ENCODE data around the gene OTUD1. TPM values are rescaled to one million over a fixed set of nuclear protein-coding genes. Genes with fewer than 3 reads are reported as not detected.

Gene OTUD1
- total and polyA plus RNA-seq, 2 of the 4 experiments (the other 2 are of a cell fraction), result 1.3 to 1.4 TPM

DNA sequence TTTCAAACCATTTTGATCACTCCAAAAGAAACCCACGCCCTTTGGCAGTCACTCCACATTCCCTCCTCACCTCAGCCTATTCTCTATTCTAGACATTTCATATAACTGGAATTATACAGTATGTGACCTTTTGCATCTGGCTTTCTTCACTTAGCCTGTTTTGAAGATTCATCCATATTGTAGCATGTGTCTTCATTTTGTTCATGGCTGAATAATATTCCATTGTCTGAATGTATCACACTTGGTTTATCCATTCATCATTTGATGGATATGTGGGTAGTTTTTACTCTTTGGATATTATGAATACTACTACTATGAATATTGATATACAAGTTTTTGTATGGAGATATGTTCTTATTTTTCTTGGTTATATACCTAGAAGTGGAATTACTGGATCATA lies 3.5 kb upstream of the OTUD1 start:
- Histone ChIP-seq H3K79me1 (ENCODE audit: low read depth in 1 of 2, low read length in 2 of 2) (peaks cover 3% of the 10 kb centered on the region in 2 experiments; a peak in 3 of 4 replicates), H2BK5ac (ENCODE audit: low read depth, low read length, poor library complexity, severe bottlenecking) (no peak overlapping the region), H4K20me1 (ENCODE audit: insufficient read depth, low read length) (peaks cover 4% of the 10 kb centered on the region; the same call in 1 of the 2 replicates), H3K4ac (ENCODE audit: low read depth, low read length) (no peak overlapping the region), H3K4me3 (ENCODE audit: insufficient read depth, low read depth, low read length) (no peak overlapping the region), H3K14ac (replicated peaks; ENCODE audit: low read depth, low read length) (no peak overlapping the region), H4K5ac (ENCODE audit: low read depth, low read length) (no peak overlapping the region), H3K9me1 (ENCODE audit: insufficient read depth, low read length) (no peaks in the 10 kb centered on the region), H3K27ac (ENCODE audit: insufficient read depth, low read length) (no peak overlapping the region), H2AK5ac (ENCODE audit: low read depth, low read length) (no peak overlapping the region), H3K9ac (ENCODE audit: low read depth, low read length) (no peak overlapping the region), H3K36me3 (ENCODE audit: control insufficient read depth, insufficient read depth, low read length) (no peaks in the 10 kb centered on the region), H2AK9ac (replicated peaks; ENCODE audit: low read depth, low read length, poor library complexity) (no peak overlapping the region), H3K4me1 (ENCODE audit: control insufficient read depth, insufficient read depth, low read length) (no peaks in the 10 kb centered on the region), H2BK20ac (ENCODE audit: low read depth, low read length) (no peak overlapping the region), H2AFZ (replicated peaks; ENCODE audit: low read length, poor library complexity) (no peak overlapping the region), H3K23ac (ENCODE audit: low read depth, low read length) (no peak overlapping the region), H4K8ac (ENCODE audit: low read depth in 2 of 2, low read length in 2 of 2) (no peak overlapping the region), H3K4me2 (ENCODE audit: low read depth, low read length) (no peak overlapping the region), H3K18ac (ENCODE audit: low read depth, low read length) (no peak overlapping the region), H3K27me3 (ENCODE audit: control insufficient read depth, insufficient read depth, low read length) (no peaks in the 10 kb centered on the region; the same call in 1 of the 2 replicates), H4K91ac (ENCODE audit: insufficient read depth, low read depth, low read length) (no peak overlapping the region), H2BK120ac (ENCODE audit: low read depth, low read length) (no peak overlapping the region), H3K56ac (ENCODE audit: extremely low read depth, insufficient read depth, low read length) (no peak overlapping the region), H2BK15ac (ENCODE audit: low read depth, low read length) (no peak overlapping the region), H3K9me3 (ENCODE audit: control insufficient read depth, insufficient read depth, low read length) (no peaks in the 10 kb centered on the region)
- no CpG with 5 or more reads among the region's 1 CpG for WGBS, 2 experiments (ENCODE audit: extremely low coverage in 2 of 2, insufficient read length in 1 of 2)
- DNase-seq (no peak), ATAC-seq (ENCODE audit: low read depth) (no peak)
- ChIA-PET CTCF (no interaction called here), POLR2A (ENCODE audit: unreplicated experiment) (no interaction called here)
- in situ Hi-C loops (cut with MboI; ENCODE audit: low sequenced_read_pairs) (no loop called here), dilution Hi-C loops (cut with HindIII; ENCODE audit: low sequenced_read_pairs, unreplicated experiment) (no loop called here), intact Hi-C loops (cut with micrococcal nuclease) (no loop called here)
- no TSS peak for BruUV-seq (replicated peaks)
- TF ChIP-seq SMC3 (IDR thresholded peaks at IDR 0.05; ENCODE audit: low read depth, low read length) (no peak), RFX5 (IDR thresholded peaks at IDR 0.05; ENCODE audit: low read depth, low read length) (no peak)

Measured in IMR-90 (cell line).